Urinary bladder (tissue), 4 donors: ENCODE data around the gene SLC18B1. TPM values are rescaled to one million over a fixed set of nuclear protein-coding genes. Genes with fewer than 3 reads are reported as not detected.
"Not testable (repeated sequence)": the region's sequence is repeated elsewhere in the genome, so short reads cannot be mapped to it uniquely, and the experiment has no call there.

Source experiments
- DNase-seq: peaks from one replicate; pipeline ENCODE4 v3.0.0-alpha.2; 2015; ENCODE audit errors: extremely low spot score
- H3K27ac ChIP-seq: one replicate; pipeline ENCODE4 v1.5.1; 2013; ENCODE audit warnings: low read depth, mild to moderate bottlenecking, moderate library complexity
- H3K36me3 ChIP-seq: one replicate; pipeline ENCODE4 v1.6.1; 2013; ENCODE audit warnings: mild to moderate bottlenecking, moderate library complexity; ENCODE audit not compliant: insufficient read depth
- H3K4me1 ChIP-seq: one replicate; pipeline ENCODE4 v1.6.1; 2013; ENCODE audit warnings: mild to moderate bottlenecking, moderate library complexity; ENCODE audit not compliant: insufficient read depth
- H3K4me3 ChIP-seq: one replicate; pipeline ENCODE4 v1.5.1; 2013; ENCODE audit warnings: low read depth, low read length
- WGBS: extraction: QIAGEN DNeasy Blood & Tissue Kit; methylation state at CpG from one replicate; pipeline ENCODE4 v1.1.7; 2013; 5-methylcytosine and 5-hydroxymethylcytosine counted together
- polyA plus RNA-seq: library from polyadenylated mRNA; stranded (reverse); fragments of 200-250 nt; gene quantifications from one replicate; pipeline ENCODE4 v1.2.3, GENCODE V29; 2013
- total RNA-seq: library from RNA; depleted of rRNA; stranded (reverse); fragments of >200 nt; gene quantifications from one replicate; pipeline ENCODE4 v1.2.3, GENCODE V29; 2014
- donor health status: healthy with polysubstance abuse.
- donor health status: healthy.

Gene SLC18B1
- total and polyA plus RNA-seq, 2 donors = 5.2 to 17.7 TPM

GRCh38 chr6:132780770-132781371 lies 17.6 kb downstream of the SLC18B1 start:
- H3K27ac ChIP-seq = no peak overlapping the region
- H3K4me1 ChIP-seq = no peaks in the 10 kb centered on the region
- DNase-seq = no peak
- no peak overlapping the region for H3K4me3 ChIP-seq
- peaks cover 3% of the 10 kb centered on the region for H3K36me3 ChIP-seq
- WGBS = 92% methylated on average over 2 of the region's 2 CpGs

GRCh38 chr6:132777881-132778280 lies 20.6 kb downstream of the SLC18B1 start:
- H3K4me1 ChIP-seq, H3K36me3 ChIP-seq: not testable (repeated sequence)
- 79% methylated on average over 8 of the region's 8 CpGs for WGBS

GRCh38 chr6:132768051-132768517 lies 30.4 kb downstream of the SLC18B1 start:
- Histone ChIP-seq H3K4me3 (no peak overlapping the region), H3K4me1 (no peaks in the 10 kb centered on the region), H3K36me3 (no peaks in the 10 kb centered on the region), H3K27ac (no peak overlapping the region)
- DNase-seq = no peak
- WGBS = 33% methylated on average over 6 of the region's 6 CpGs

More at GRCh38 chr6:132777881-132778280, 20.6 kb downstream of the SLC18B1 start:
- not testable (repeated sequence) for H3K27ac ChIP-seq, DNase-seq, H3K4me3 ChIP-seq

- WGBS = 93% methylated on average over 1 of the region's 1 CpG
- H3K27ac ChIP-seq = no peak overlapping the region
- no peaks in the 10 kb centered on the region for H3K36me3 ChIP-seq
- no peaks in the 10 kb centered on the region for H3K4me1 ChIP-seq
- no peak for DNase-seq
- H3K4me3 ChIP-seq = no peak overlapping the region
Measured at GRCh38 chr6:132765560-132765959, 32.9 kb downstream of the SLC18B1 start.

- DNase-seq = no peak
- Histone ChIP-seq H3K4me3 (no peak overlapping the region), H3K36me3 (no peaks in the 10 kb centered on the region), H3K4me1 (no peaks in the 10 kb centered on the region), H3K27ac (no peak overlapping the region)
Measured at GRCh38 chr6:132764370-132764769, 34.1 kb downstream of the SLC18B1 start.

- WGBS = 43% methylated on average over 2 of the region's 2 CpGs
- Histone ChIP-seq H3K27ac (no peak overlapping the region), H3K4me3 (no peak overlapping the region), H3K36me3 (no peaks in the 10 kb centered on the region), H3K4me1 (no peaks in the 10 kb centered on the region)
- no peak for DNase-seq
Measured at GRCh38 chr6:132763269-132763668, 35.2 kb downstream of the SLC18B1 start.

GRCh38 chr6:132760256-132760655 lies 38.2 kb downstream of the SLC18B1 start:
- Histone ChIP-seq H3K27ac (no peak overlapping the region), H3K36me3 (no peaks in the 10 kb centered on the region), H3K4me3 (no peak overlapping the region), H3K4me1 (no peaks in the 10 kb centered on the region)
- 92% methylated on average over 3 of the region's 3 CpGs for WGBS
- DNase-seq = no peak

- Histone ChIP-seq H3K4me1 (no peaks in the 10 kb centered on the region), H3K36me3 (no peaks in the 10 kb centered on the region), H3K4me3 (no peak overlapping the region), H3K27ac (no peak overlapping the region)
- WGBS = 95% methylated on average over 2 of the region's 2 CpGs
- DNase-seq = no peak
Measured at GRCh38 chr6:132758689-132759088, 39.7 kb downstream of the SLC18B1 start.

- DNase-seq = no peak
- no peaks in the 10 kb centered on the region for H3K36me3 ChIP-seq
- H3K4me3 ChIP-seq = no peak overlapping the region
- no peaks in the 10 kb centered on the region for H3K4me1 ChIP-seq
- H3K27ac ChIP-seq = no peak overlapping the region
- 62% methylated on average over 1 of the region's 1 CpG for WGBS
Measured at GRCh38 chr6:132752255-132752654, 46.2 kb downstream of the SLC18B1 start.

- no peak overlapping the region for H3K27ac ChIP-seq
- 77% methylated on average over 1 of the region's 1 CpG for WGBS
- DNase-seq = no peak
Measured at GRCh38 chr6:132751828-132752227, 46.6 kb downstream of the SLC18B1 start.

GRCh38 chr6:132751306-132751705 lies 47.1 kb downstream of the SLC18B1 start:
- Histone ChIP-seq H3K4me1 (no peaks in the 10 kb centered on the region), H3K27ac (no peak overlapping the region), H3K36me3 (no peaks in the 10 kb centered on the region), H3K4me3 (no peak overlapping the region)
- no peak for DNase-seq
- WGBS = 86% methylated on average over 4 of the region's 4 CpGs

More at GRCh38 chr6:132751828-132752227, 46.6 kb downstream of the SLC18B1 start:
- Histone ChIP-seq H3K36me3 (no peaks in the 10 kb centered on the region), H3K4me3 (no peak overlapping the region), H3K4me1 (no peaks in the 10 kb centered on the region)

GRCh38 chr6:132750455-132751248 lies 47.8 kb downstream of the SLC18B1 start:
- no peaks in the 10 kb centered on the region for H3K4me1 ChIP-seq
- no peak overlapping the region for H3K27ac ChIP-seq
- DNase-seq = no peak
- no peaks in the 10 kb centered on the region for H3K36me3 ChIP-seq
- H3K4me3 ChIP-seq = no peak overlapping the region
- 66% methylated on average over 8 of the region's 8 CpGs for WGBS

- no peak for DNase-seq
- WGBS = 58% methylated on average over 4 of the region's 4 CpGs
- Histone ChIP-seq H3K4me3 (no peak overlapping the region), H3K4me1 (no peaks in the 10 kb centered on the region), H3K27ac (no peak overlapping the region), H3K36me3 (no peaks in the 10 kb centered on the region)
Measured at GRCh38 chr6:132749111-132749510, 49.3 kb downstream of the SLC18B1 start.

GRCh38 chr6:132748446-132748845 lies 50.0 kb downstream of the SLC18B1 start:
- no peak for DNase-seq
- H3K4me3 ChIP-seq = no peak overlapping the region
- WGBS = 93% methylated on average over 1 of the region's 1 CpG
- H3K36me3 ChIP-seq = no peaks in the 10 kb centered on the region
- no peaks in the 10 kb centered on the region for H3K4me1 ChIP-seq
- no peak overlapping the region for H3K27ac ChIP-seq
